Activated CD4-positive, CD25-positive, alpha-beta regulatory T cell treated with anti-CD3 and anti-CD28 coated beads, Interleukin-2, amount 50 U/mL, for 72 hours (primary cell): ENCODE data around the gene CAP2.

ENCODE experiments used
- DNase-seq: peaks from one replicate; pipeline ENCODE4 v3.0.0; 2021

Gene CAP2, protein sequence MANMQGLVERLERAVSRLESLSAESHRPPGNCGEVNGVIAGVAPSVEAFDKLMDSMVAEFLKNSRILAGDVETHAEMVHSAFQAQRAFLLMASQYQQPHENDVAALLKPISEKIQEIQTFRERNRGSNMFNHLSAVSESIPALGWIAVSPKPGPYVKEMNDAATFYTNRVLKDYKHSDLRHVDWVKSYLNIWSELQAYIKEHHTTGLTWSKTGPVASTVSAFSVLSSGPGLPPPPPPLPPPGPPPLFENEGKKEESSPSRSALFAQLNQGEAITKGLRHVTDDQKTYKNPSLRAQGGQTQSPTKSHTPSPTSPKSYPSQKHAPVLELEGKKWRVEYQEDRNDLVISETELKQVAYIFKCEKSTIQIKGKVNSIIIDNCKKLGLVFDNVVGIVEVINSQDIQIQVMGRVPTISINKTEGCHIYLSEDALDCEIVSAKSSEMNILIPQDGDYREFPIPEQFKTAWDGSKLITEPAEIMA

DNA sequence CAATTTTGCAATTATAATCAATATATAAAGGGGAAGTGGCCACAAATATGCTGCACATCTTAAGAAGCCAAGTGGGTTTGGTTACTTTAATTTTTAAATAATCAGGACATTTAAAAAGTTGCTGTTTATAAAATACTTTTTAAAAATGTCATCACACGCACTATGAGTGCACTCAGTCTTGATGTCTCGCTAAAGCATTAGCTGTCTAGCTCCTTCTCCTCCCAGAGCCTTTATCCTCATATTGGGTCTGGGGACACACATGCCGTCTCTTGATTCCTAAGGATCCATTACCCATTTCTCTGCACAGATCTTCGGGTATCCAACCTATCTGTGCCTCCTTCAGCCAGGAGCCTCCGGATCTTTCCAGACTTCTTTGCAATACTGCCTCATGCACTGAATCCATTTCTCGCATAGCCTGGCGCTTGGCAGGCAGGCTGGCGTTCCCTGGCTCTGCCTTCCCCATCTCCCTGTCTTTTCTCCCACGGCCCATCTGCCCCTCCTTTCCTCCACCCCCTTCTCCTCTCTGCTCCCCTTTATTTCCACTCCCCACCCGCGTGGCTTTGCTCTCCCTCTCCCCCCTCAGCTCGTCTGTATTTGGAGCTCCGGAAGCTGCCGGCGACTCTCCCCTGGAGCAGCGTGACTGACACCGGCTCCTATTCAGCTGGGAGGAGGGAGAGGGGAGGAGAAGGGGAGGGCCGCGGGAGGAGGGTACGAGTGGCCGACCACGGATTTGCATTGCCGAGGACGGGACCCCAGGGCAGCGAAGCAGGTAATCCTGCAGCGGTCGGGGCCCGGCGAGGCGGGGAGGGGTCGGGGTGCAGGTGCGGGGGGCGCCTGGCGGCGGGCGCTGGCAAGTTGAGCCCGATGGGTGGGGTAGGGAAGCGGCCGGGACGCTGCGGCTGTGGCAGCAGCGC lies at the start of gene CAP2:
Gene CAP2, plus strand, starts transcription at position 618 of the 914 bp plus-strand sequence. CDS start 27,961 bp downstream, outside the sequence.
- DNase-seq = no peak

DNA sequence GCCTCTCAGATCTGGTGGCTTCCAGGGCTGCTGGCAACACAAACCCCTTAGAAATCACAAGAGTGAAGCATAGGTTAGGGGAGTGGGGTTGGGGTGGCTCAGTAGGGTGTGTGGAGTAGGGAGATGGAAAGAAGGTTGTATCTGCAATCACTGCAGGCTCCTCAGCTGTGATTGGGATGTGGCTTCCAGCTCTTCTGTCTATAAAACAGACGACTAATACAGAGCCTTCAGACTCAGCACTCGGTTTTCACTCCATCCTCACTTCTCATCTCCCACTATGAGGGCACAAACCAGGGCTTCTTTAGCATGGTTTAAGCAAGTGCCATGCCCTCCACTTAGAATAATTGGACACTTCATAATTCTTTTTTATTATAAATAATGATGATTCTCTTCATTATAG lies 46.4 kb upstream of the CAP2 start:
- no peak for DNase-seq

DNA sequence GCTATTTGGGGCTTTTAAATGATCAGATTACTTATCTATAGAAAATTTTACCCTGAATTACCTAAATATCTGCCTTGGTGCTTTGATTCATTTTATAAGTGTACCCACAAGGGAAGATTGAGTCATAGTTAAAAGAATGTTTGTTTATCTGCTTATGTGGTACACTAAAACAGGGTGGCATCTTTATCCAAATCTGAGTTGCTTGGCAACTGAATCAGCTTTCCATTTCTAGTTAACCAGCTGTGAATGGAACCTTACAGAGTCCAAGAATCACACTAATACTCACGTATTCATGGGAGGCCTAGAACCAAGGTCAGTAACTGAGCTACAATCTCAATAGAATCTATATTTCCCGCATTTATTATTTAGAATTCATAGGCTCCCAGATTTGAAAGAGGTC lies 44.0 kb upstream of the CAP2 start:
- DNase-seq = no peak

DNA sequence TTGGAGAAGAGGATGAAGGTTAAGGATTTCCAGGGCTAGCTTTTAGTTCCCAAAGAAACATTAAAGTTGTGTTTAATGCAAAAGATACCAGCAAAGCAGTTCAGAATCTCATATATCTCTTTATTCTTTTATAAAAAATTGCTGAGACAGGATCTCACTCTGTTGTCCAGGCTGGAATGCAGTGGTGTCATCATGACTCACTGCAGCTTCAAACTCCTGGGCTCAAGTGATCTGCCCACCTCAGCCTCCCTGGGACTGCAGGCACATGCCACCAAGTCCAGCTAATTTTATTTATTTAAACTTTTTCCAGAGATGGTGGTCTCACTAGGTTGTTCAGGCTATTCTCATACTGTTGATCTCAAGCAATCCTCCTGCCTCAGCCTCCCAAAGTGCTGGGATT lies 41.1 kb upstream of the CAP2 start:
- DNase-seq = no peak

DNA sequence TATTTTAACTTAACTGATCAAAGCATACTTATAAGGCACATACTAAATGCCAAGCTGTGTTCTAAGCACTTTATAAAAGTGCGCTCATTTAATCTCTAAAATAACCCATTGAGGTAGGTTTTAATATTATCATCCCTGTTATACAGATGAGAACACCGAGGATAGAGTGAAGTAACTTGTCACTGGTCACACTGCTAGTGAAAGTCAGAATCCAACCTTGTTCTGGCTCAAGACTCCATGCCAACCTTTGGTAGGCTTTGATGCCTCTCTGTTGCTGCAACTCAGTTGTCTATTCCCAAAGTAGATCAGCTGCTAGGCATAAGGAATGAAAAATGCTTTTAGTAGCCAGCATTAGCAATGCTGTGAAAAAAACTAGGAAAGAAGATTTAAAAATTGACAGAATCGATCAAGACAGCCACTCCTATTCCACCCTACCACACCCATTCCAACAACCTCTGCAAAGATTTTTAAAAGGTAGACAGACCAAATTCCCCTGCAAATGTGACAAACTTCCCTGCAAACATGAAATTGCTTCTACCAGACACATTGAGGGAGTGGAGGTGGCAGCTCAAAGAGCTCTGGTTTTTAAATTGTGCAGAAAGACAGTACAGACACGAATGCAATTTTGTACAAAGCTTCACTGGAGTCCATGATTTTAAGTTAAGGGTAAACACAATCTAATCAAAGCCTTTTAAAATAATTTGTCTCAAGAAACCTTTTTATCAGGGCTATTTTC lies 39.8 kb upstream of the CAP2 start:
- no peak for DNase-seq

DNA sequence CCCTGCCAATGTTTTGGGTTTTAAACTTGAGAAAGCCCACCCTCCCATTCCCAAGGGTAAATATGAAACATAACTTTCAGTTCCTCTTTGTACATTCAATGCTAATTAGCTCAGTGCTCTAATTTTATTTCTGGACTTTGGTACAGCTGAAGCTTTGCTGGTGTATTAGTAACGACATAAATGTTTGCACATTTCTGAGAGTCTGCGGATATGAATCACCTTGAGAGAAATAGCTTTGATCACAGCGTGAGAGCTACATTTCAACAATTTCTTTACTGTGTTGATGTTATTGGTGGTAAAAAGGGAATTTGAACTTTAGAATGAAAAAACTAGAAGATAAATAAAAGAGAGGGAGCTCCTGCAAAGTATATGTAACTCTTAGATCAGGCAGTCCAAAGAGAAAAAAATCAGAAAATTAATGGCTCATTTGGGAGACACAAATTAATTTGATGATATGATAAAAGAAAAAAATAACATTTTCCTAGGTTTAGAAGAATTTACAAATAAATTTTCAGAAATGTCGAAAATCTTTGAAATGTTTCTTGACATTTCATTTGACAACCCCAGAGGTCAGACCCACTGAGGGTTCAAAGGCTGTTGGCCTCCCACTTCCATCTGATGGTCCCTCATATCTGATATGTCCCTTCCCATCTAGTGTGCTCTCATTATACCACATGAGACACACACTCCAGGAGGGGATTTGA lies 38.5 kb upstream of the CAP2 start:
- no peak for DNase-seq

DNA sequence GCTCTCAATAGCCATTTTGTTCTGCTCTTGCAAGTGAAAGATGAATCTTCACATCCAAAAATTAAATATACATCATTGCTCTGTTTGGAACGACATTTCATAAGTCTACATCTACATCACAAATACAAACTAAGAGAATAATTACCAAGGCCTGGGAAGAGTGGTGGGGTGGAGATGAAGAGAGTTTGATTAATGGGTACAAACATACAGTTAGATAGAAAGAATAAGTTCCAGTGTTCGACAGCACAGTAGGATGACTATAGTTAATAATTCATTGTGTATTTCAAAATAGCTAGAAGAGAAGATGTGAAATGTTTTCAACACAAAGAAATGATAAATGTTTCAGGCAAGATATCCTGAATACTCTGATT lies 38.0 kb upstream of the CAP2 start:
- no peak for DNase-seq

DNA sequence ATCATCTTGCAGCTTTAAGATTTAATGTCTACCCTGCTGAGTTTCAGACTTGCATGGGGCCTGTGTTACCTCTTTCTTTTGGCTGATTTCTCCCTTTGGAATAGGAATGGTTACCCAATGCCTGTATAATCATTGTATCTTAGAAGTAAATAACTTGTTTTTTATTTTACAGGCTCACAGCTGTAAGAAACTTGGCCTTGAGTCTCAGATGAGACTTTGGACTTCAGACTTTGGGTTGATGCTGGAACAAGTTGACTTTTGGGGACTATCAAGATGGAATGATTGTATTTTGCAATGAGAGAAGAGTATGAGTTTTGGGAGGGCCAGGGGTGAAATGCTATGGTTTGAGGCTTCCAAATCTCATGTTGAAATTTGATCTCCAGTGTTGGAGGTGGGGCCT lies 34.9 kb upstream of the CAP2 start:
- DNase-seq = no peak

DNA sequence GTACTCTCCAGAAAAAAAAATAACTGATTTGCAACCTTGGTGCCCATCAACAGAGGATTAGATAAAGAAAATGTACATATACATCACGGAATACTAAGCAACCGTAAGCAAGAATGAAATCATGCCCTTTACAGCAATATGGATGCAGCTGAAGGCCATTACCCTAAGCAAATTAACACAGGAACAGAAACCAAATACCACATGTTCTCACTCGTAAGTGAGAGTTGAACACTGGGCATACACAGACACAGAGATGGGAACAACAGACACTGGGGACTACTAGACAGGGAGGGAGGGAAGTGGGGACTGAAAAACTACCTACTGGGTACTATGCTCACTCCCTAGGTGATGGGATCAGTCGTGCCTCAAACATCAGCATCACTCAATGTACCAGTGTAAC lies 32.8 kb upstream of the CAP2 start:
- DNase-seq = no peak

DNA sequence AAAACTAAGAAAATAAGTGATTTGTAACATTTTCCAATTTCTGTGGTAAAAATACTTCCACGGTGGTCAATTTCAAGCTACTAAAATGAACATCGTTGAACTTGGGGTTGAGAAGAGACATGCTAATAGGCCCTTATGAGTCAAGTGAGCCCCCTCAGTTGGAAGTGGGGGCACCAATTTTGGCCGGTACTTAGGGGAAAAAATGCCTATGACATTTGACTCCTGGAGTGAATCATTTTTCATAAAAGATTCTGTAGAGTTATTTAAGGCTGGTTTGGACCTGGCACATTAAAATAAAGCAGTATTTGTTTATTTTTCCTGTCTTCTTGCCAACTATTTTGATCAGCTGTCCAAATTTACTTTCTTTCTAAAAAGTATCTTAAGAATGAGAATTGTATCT lies 32.4 kb upstream of the CAP2 start:
- no peak for DNase-seq

DNA sequence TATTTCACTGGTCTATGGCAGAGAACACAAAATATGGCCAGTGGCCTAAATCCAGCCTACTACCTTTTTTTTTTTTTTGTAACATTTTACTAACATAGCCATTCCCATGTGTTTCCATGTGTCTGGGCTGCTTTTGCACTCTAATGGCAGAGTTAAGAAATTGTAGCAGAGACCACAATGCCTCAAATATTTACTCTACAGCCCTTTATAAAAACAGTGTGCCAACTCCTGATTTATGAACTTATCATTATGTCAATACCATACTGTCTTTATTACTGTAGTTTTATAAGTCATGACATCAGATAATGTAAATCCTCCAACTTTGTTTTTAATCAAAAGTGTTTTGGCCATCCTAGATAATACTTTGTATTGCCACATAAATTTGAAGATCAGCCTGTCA lies 27.4 kb upstream of the CAP2 start:
- no peak for DNase-seq

DNA sequence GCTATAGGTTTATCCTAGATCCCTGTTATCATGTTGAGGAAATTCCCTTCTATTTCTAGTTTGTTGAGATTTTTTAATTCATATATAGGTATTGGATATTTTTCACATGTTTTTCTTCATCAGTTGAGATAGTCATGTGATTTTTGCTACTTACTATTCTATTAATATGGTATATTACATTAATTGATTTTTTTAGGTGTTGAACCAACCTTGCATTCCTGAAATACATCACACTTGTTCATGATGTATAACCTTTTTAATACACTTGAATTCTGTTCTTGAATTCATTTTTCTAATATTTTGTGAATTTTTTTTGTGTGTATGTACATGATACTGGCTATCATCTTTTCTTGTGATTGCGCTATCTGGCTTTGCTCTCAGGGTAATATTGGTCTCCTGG lies 25.5 kb upstream of the CAP2 start:
- no peak for DNase-seq

DNA sequence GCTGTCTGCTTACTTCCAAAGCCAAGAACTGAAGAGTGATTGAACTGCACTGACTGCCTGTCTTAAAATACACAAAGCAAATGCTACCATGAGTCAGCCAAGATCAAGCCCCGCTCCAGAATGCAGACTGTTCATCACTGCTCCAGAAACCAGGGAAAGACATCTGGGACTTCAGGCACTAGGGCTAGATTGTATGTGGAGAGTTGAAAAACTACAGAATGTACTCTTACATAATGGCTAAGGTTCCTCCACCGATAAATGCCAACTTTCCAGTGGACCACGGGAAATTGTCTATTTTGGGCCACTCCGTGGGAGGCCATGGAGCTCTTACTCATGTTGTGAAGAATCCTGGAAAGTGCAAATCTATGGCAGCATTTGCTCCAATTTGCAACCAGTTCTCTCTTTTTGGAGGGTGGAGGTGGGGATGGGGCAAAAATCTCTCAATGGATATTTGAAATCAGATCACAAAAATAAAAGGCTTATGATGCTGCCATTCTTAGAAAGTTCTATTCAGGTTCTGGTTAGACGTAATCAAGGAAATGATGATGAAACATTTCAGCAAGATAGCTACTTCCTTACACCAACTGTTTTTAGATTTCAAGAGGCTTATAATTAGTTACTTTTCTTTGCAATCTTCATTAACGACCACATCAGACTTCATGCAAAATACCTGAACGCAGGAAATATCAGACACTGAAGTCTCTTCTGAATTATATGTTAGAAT lies 11.8 kb upstream of the CAP2 start:
- no peak for DNase-seq

DNA sequence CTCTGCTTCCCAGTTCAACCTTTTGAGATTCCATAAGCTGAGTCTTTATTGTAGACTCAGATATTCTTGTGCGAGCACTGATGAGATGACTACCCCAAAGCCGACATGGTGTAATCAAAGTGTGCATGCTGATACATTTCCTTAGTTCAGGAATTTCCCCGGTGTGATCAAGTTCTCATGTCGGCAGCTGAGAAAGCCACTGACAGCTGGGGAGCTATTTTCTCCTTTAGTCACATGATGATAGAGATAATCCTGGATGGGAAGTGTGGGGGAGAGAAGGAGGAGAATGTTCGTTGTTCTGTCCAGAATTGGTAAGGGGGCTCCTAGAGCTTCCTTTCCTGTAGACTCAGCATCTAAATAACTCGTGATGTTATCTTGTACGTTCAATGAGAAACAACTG lies 7.7 kb upstream of the CAP2 start:
- no peak for DNase-seq

DNA sequence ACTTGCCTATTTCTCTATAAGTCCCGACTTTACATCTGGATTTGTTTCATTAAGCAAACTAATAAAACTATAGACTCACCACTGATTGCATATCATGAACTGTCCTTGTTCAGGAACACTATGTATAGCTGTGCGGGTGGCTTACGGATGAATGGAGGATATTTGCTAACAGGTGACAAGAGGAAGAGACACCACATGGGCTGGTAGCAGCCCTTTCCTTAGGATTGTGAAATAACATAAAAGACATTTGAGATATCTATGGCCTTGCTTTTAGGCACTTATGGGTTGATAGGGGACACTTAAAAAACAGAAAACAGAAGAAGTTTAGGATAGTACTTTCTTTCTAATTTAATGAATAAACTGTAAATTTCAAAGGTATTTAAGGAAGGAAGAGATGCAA lies 5.0 kb upstream of the CAP2 start:
- no peak for DNase-seq

DNA sequence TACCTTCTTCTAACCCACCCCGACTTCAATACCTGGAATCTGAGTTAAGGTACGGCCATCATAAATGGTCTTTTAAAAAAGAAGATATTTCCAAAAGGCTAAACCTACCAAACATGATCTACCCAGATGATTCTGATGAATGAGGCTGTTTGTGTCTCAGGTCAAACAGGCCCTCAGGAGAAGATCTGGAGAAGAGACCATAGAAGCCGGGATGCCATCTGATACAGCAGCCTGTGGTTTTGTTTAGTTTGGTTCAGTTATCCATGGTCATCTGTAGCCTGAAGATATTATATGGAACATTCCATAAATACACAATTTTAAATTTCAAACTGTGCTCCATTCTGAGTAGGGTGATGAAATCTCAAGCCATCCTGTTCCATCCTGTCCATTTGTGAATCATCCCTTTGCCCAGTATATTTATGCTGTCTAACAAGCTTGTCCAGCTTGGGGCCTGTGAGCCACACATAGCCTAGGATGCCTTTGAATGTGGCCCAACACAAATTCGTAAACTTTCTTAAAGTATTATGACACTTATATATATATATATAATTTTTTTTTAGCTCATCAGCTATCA lies 4.0 kb upstream of the CAP2 start:
- DNase-seq = no peak

DNA sequence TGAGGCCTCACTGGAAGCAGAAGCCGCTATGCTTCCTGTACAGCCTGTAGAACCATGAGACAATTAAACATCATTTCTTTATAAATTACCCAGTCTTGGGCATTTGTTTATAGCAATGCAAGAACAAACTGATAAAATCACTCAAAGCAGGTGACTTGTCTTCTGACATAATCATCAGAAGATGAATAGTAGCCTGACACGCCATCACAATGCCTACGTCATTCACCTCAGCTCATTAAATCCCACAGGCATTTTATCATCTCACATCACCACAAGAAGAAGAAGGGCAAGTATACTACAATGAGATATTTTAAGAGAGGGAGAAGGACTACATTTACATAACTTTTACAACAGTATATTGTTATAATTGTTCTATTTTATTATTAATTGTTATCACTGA lies 3.1 kb upstream of the CAP2 start:
- no peak for DNase-seq

DNA sequence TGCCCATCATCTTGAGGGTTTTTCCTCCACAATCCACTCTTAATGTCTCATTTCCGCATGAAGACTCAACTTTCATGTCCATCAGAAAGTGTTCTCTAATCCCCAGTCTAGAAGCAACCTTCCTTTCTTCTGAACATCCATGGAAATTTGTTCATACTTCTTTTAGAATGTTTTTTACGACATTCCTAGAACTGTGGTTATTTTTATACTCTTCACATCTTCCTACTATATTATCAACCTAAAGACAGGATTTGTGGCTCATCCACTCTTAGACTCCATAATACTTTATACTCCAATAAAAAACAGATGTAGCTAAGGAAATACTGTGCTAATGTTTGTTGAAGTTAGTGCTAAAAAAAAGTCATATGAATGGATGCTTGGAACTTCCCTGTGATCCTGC lies 1.4 kb upstream of the CAP2 start:
- no peak for DNase-seq

DNA sequence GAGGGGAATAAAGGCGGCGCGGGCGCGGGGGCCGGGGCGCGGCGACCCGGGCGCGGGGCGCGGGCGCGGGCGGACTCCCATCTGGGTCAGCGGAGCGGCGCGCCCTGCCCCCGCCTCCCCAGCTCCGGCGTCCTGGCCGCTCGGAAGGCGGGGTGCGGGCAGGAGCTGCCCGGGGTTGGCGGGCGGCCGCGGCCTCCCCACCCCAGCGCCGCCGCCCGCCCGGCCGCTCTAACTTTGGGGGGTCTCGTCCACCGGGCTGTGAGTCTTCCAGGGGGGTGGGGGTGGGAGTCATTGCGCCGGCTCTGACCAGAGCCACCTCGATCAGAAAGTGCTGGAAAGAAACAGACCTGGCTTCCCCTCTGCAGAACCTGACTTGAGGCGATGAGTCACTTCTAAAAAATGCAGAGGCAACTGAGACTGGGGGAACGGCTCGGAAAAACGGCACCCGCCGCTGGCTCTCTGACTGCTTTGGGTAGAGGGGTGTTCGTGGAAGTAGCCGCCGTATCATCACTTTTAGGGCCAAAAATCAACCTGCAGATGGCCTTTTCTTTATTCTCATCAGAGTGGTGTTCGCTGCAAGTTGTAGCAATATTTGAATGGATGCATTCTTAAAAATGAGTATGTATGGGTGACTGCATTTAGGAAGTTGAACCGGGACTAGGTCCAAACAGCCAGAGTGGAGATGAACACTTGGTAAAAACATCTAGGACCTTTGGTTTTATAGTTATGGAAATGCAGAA lies 667 bp downstream of the CAP2 start:
- no peak for DNase-seq

DNA sequence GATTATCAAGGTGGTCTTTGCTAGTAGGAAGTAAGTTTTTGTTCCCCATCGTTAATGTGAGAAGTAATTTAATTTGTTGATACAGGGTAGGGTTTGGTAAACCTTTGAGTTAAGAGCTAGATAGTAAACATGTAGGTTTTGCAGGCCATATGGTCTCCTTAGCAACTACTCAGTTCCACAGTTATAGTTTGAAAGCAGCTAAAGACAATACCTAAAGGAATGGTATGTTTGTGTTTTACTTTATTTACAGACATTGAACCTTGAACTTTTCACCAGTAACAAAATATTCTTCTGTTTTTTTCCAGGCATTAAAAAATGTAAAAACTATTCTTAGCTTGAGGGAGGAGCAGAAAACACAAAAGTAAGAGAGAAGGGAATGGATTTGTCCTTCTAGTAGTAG lies 1.7 kb downstream of the CAP2 start:
- DNase-seq = no peak

DNA sequence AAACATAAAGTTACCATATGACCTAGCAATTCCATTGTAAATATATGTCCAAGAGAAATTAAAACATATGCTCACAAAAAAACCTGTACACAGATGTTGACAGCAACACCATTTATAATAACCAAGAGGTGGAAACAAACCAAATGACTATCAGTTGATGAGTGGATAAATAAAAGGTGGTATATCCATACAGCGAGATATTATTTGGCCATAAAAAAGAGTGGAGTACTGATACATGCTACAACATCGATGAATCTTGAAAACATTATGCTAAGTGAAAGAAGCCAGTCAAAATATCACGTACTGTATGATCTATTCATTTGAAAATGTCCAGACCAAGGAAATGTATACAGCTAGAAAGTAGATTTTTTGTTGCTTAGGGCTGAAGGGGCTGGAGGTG lies 2.9 kb downstream of the CAP2 start:
- DNase-seq = no peak
